Right lobe of liver (tissue), 4 donors: ENCODE data around the gene DSCAM.
"Not testable (repeated sequence)": the region's sequence is repeated elsewhere in the genome, so short reads cannot be mapped to it uniquely, and the experiment has no call there.

Experiments
- CTCF ChIP-seq, 4 donors: fragments of 200-600 bp in 3 of 4; fragments of 450-650 bp in 1 of 4; IDR thresholded peaks; one replicate each; pipeline versions ENCODE4 v1.5.1 to v1.8.0; 2016 to 2022; ENCODE audit warnings: antibody characterized with exemption in 4 of 4, mild to moderate bottlenecking in 2 of 4
- POLR2A ChIP-seq: fragments of 450-650 bp; IDR thresholded peaks from one replicate; pipeline ENCODE4 v1.6.1; 2017; ENCODE audit warnings: antibody characterized with exemption, mild to moderate bottlenecking
- donor health status: DM: no; HTN: no; CAD: no.
- donor health status: DM: no; HTN: no; CAD: no.
- donor health status: DM: no; HTN: yes; CAD: no.

GRCh38 chr21:40028393-40028792, 818.6 kb downstream of the DSCAM start:
- TF ChIP-seq CTCF (IDR thresholded peaks at IDR 0.05); POLR2A: not testable (repeated sequence)
